Parathyroid adenoma (tissue), 2 donors: Measurements from ENCODE around the gene GRAP.

ENCODE experiments used
- H2AFZ ChIP-seq: fragments of 300-600 bp; sonication (generic); one replicate; pipeline ENCODE4 v1.7.0; 2017; ENCODE audit warnings: antibody characterized with exemption, mild to moderate bottlenecking
- H3K27ac ChIP-seq: fragments of 300-600 bp; sonication (generic); one replicate; pipeline ENCODE4 v1.7.0; 2017
- H3K27me3 ChIP-seq: fragments of 300-600 bp; sonication (generic); one replicate; pipeline ENCODE4 v1.7.0; 2017; ENCODE audit warnings: low read length; ENCODE audit not compliant: control insufficient read depth, insufficient read depth
- H3K36me3 ChIP-seq: fragments of 300-600 bp; sonication (generic); one replicate; pipeline ENCODE4 v1.7.0; 2017; ENCODE audit warnings: low read length; ENCODE audit not compliant: control insufficient read depth, insufficient read depth
- H3K4me1 ChIP-seq: fragments of 300-600 bp; sonication (generic); one replicate; pipeline ENCODE4 v1.7.0; 2017; ENCODE audit warnings: control low read depth
- H3K4me2 ChIP-seq: fragments of 300-600 bp; sonication (generic); one replicate; pipeline ENCODE4 v1.7.0; 2017; ENCODE audit warnings: low read length
- H3K4me3 ChIP-seq: fragments of 300-600 bp; sonication (generic); one replicate; pipeline ENCODE4 v1.7.0; 2017; ENCODE audit warnings: low read depth, low read length
- H3K79me2 ChIP-seq: fragments of 300-600 bp; sonication (generic); one replicate; pipeline ENCODE4 v1.7.0; 2017; ENCODE audit warnings: control low read depth
- H3K9ac ChIP-seq: fragments of 300-600 bp; sonication (generic); one replicate; pipeline ENCODE4 v1.7.0; 2017; ENCODE audit warnings: mild to moderate bottlenecking
- H3K9me3 ChIP-seq: fragments of 300-600 bp; sonication (generic); one replicate; pipeline ENCODE4 v1.7.0; 2017; ENCODE audit warnings: low read length; ENCODE audit not compliant: control insufficient read depth
- CTCF ChIP-seq: fragments of 300-600 bp; sonication (generic); IDR thresholded peaks from one replicate; pipeline ENCODE4 v1.7.0; 2017; ENCODE audit warnings: antibody characterized with exemption, mild to moderate bottlenecking
- donor health status: primary hyperparathyroidism.

GRAP gene

GRCh38 chr17:19017804-19018599 is 28.8 kb downstream of the GRAP start:
- Histone ChIP-seq H3K36me3 (no peaks in the 10 kb centered on the region), H3K4me1 (no peaks in the 10 kb centered on the region), H3K9me3 (no peaks in the 10 kb centered on the region), H3K27ac (no peak overlapping the region), H3K4me2 (no peak overlapping the region), H3K4me3 (no peak overlapping the region), H3K27me3 (no peaks in the 10 kb centered on the region), H3K79me2 (no peaks in the 10 kb centered on the region), H2AFZ (no peak overlapping the region), H3K9ac (no peak overlapping the region)
- TF ChIP-seq CTCF: no peak

GRCh38 chr17:19017401-19017800 is 29.4 kb downstream of the GRAP start:
- H3K4me2 ChIP-seq: no peak overlapping the region
- no peak for TF ChIP-seq CTCF
- H3K9me3 ChIP-seq: no peaks in the 10 kb centered on the region
- no peaks in the 10 kb centered on the region for H3K36me3 ChIP-seq
- no peaks in the 10 kb centered on the region for H3K27me3 ChIP-seq
- H3K27ac ChIP-seq: no peak overlapping the region
- no peaks in the 10 kb centered on the region for H3K4me1 ChIP-seq
- H3K9ac ChIP-seq: no peak overlapping the region
- no peak overlapping the region for H2AFZ ChIP-seq
- H3K4me3 ChIP-seq: no peak overlapping the region
- H3K79me2 ChIP-seq: no peaks in the 10 kb centered on the region

- TF ChIP-seq CTCF: no peak
- Histone ChIP-seq H3K4me3 (no peak overlapping the region), H3K27me3 (no peaks in the 10 kb centered on the region), H3K9ac (no peak overlapping the region), H3K4me1 (no peaks in the 10 kb centered on the region), H3K27ac (no peak overlapping the region), H3K9me3 (no peaks in the 10 kb centered on the region), H3K4me2 (no peak overlapping the region), H3K36me3 (no peaks in the 10 kb centered on the region), H3K79me2 (no peaks in the 10 kb centered on the region), H2AFZ (no peak overlapping the region)
Measured at GRCh38 chr17:19016881-19017280, 29.9 kb downstream of the GRAP start.

GRCh38 chr17:19016297-19016696 is 30.5 kb downstream of the GRAP start:
- no peaks in the 10 kb centered on the region for H3K79me2 ChIP-seq
- no peaks in the 10 kb centered on the region for H3K27me3 ChIP-seq
- no peak overlapping the region for H3K4me3 ChIP-seq
- no peak overlapping the region for H3K27ac ChIP-seq
- H3K4me2 ChIP-seq: no peak overlapping the region
- H2AFZ ChIP-seq: no peak overlapping the region
- no peak for TF ChIP-seq CTCF
- H3K9ac ChIP-seq: no peak overlapping the region
- H3K36me3 ChIP-seq: no peaks in the 10 kb centered on the region
- peaks cover under 1% of the 10 kb centered on the region for H3K4me1 ChIP-seq
- no peaks in the 10 kb centered on the region for H3K9me3 ChIP-seq

- no peaks in the 10 kb centered on the region for H3K27me3 ChIP-seq
- no peak overlapping the region for H3K9ac ChIP-seq
- H3K27ac ChIP-seq: no peak overlapping the region
Measured at GRCh38 chr17:19015428-19015827, 31.3 kb downstream of the GRAP start.

More at GRCh38 chr17:19015428-19015827, 31.3 kb downstream of the GRAP start:
- Histone ChIP-seq H3K79me2 (no peaks in the 10 kb centered on the region), H3K36me3 (no peaks in the 10 kb centered on the region), H3K9me3 (no peaks in the 10 kb centered on the region), H2AFZ (no peak overlapping the region), H3K4me3 (no peak overlapping the region), H3K4me1 (peaks cover 9% of the 10 kb centered on the region), H3K4me2 (no peak overlapping the region)
- TF ChIP-seq CTCF: no peak
